CD4-positive, alpha-beta T cell treated with Interleukin-4 for 4 hours (primary cell): Measurements from ENCODE around the gene PLCL2.
A peak's percentile ranks its signal among the peaks of the same experiment; 100 is the strongest.

ENCODE experiments used
- DNase-seq: peaks from one replicate; pipeline ENCODE4 v3.0.0-alpha.2; 2020

PLCL2 gene

DNA sequence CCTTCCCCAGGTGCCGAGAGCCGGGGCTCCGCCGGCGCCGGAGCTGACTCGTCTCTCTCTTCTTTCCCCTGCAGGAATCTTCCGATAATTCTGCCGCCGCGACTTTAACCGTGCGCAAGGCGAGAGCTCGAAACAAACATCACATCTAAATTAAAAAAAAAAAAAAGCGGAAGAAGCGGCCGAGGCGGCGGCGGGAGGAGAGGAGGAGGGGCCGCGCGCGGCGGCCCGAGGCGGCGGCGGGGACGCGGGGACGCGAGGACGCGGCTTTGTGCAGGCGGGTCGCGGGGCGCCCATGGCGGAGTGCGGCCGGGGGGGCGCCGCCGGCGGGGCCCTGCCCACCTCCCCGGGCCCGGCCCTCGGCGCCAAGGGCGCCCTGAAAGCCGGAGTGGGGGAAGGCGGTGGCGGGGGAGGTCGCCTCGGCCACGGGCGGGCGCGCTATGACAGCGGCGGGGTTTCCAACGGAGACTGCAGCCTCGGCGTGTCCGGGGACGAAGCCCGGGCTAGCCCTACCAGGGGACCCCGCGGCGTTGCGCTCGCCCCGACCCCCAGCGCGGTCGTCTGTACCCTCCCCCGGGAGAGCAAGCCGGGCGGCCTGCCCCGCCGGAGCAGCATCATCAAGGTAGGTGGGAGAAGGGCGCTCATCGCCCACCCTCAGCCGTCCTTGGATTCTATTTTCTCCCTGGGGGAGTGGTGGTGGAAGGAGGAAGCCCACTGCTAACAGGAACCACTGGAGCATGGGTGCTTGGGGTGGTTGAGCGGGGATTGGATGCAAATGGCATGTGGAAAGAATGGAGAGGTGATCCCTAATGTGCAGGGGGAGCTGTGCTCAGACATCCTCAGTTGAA, at the start of gene PLCL2:
Gene PLCL2, plus strand, starts transcription at position 208 of the 845 bp plus-strand sequence. Its CDS starts 85 bp downstream, at position 293.
- peak; percentile 77 for DNase-seq

DNA sequence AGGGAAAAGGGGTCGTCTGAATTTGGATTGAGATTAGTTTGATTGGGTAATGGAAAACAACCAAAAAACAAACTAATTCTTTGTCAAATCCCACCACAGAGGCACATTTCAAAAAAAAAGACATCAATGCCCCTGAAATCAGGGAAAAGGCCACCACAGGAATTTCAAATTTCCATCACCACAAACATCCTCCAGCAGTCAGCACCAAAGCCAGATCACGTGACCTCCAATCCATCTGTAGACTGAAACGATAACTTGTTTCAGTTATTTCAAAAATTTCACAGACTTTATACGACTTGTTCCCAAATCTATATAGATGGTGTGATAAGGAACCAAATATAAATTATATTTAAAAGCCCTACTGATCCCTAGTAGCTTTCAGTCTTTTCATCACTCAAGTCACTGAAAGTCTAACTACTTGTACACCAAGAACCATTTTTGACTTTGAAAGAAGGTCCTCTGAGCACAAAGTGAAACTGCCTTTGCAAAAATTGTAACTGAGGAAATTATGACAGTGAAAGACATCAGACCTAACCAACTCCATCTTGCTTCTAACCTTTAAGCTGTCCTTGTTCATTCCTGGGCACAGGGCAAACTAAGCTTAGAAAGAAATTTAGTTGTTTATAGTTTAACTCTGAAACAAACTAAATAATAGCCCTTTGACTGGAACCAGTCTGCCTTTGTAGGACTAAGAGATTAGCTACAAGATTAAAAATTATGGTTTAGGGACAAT, 48.1 kb upstream of the PLCL2 start:
- no peak for DNase-seq

DNA sequence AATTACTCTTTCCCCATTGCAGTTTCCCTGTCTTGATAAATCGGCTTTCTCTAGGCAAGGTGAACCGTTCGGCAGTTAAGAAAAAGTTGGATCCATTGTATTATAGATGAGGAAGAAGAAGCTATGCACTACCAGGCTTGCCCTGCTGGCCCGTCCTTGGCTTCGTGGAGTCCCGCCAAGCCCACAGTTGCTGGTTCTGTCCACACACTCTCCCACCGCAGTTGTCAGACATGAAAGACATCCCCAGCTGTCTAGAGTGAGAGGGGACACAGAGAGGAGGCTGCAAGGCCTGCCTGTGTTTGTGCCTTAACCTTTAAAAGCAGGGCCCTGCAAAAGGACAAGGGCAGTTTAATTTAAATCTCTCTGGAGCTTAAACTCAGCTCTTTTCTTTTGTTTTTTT, 47.2 kb upstream of the PLCL2 start:
- DNase-seq = no peak

DNA sequence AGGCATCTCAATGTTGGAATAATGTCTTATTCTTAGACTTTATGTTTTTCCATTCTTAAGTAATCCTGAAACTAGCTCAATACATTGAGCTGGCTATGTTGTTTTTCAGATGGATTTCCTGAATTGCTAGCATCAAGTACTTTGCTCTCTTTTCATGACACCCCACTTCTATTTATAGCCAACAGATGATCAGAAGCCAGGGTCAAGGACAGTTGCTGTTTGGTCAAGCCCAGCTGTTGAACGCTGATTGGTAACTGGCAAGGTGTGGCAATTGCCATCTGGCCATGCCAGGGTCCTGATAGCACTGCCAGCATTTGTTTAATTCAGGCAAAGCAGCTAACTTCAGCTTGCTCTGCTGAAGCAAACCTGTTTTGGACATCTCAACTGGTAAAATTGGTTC, 46.2 kb upstream of the PLCL2 start:
- no peak for DNase-seq

DNA sequence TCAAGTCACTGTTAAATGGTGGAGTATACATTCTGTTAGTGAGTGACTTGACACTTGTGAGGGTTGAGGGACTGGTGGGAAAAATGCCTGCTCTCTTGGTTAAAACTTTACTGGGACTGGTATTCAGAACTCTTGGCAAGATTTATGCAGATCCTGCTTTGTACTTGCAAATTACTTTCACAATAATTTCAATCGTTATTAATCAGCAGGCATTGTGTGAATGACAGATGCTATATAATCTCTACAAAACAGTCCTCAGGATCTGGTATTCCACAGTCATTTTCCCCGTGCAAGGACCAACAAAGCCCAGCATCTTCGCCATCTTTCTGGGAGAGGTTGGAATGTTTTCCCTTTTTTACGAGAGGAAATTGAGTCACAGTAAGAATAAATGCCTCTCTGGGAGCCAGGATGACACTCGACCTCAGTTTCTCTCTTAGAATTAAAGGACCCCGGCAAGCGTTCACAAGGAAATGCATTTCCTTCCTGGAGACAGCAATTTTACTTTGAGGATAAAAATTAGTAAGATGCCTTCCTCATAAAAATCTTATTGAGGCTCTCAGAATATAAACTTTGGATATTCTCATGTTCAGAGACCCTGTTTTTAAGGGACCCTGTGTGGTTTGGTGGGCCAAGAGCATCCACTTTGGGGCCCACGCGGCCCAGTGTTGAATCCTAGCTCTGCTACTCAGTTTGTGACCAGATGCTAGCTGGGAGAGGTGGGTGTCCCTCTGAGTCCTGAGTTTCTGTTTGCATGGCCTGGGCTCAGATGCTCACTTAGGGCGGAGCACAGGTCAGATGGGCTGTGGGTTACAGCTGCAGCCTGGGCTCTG, 45.3 kb upstream of the PLCL2 start:
- no peak for DNase-seq

DNA sequence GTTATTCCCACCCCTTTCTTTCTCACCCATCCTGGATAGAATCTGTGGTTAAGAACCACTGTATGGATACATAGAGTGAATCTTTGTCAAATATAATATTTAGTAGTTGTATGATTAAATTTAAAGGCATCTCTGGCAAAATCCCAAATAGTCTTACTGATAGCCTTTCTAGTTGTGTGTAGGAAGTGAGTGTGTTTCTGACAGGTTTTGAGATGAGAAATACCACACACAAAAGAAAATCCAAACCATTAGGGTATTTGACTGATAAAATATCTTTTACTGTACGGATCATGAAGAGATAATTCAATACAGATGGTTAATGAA, 44.7 kb upstream of the PLCL2 start:
- no peak for DNase-seq

DNA sequence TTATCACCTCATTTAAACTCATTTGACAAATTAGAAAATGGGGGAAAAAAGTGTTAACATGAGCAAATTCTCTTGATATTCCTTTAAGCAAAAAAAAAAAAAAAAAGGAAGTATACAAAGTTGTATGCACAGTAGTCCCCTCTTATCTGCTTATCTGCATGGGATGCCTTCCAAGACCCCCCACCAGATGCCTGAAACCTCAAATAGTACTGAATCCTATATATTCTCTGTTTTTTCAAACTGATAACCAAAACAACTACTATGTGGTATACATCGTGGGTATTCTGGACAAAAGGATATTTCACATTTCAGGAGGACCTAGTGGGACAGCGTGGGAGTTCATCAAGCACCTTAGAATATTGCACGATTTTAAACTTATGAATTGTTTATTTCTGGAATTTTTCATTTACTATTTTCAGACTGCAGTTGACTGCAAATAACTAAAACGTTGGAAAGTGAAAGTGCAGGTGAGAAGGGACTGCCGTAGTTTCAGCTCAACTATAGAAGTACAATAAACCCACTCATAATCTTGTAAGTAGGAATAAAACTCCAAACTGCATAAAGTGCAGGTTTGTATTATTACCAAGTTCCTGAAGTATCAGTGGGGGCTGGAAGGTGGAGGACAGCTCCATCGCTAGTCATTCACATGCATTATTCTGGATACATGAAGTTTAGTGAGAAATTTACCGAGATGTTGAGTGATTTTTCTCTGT, 43.6 kb upstream of the PLCL2 start:
- DNase-seq = no peak

DNA sequence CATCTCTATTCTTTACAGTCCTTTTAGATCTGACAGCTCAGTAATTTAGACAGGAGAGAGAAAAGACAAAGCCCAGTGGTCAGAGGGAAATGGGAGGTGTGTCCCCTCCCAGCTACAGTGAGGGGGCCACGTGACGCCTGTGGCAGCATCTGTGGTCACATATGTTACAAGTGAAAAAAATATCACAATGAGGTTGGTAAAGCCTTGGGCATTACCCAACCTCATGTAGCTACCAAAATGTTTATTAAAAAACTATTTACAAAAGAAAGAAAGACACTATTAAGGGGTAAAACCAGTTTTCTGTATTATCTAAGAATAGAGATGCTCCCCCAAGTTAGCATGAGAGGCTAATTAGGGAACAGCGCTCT, 42.9 kb upstream of the PLCL2 start:
- DNase-seq = peak; percentile 68

DNA sequence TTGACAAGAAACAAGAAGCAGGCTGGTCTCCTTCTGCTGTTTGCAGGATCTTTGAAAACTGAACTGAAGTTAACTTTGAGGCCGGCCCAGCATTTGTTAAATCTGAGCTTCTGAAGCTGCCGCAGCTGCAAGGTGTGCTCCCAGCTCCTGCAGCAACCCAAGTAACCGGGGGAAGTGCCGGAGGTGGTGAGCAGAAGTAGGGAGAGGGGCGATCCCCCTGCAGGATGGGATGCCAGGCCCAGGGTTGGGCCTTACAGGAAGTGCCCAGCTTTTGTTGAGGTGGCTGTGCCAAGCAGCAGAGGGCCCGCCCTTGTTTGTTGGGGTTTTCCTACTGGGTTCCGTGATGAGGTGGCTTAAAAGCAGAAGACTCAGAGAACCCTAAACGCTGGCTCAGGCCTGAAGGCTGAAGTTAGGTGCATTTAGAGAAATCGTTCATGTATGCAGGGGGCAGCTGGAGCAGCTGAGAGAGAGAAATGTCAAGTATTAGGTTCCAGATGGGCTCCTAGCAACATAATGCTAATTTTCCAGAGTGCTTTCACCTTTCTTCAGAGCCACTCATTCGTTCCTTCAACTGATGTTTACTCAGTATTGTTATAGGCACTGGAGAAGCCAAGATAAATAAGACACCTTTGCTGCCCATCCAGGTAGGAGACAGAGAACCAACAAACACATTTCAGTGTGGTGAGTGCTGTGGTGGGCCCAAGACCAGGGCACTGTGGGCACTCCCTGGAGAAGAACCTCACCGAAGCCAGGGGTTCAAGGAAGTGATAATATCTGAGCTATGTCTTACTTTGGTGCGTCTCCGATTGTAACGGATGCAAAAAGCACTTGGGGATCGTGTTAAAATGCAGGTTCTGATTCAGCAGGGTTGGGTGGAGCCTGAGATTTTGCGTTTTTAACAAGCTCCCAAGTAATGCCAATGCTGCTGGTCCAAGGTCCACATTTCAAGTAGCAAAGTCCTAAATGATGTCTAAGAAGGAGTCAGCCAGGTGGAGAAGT, 42.2 kb upstream of the PLCL2 start:
- peak; percentile 88 for DNase-seq

DNA sequence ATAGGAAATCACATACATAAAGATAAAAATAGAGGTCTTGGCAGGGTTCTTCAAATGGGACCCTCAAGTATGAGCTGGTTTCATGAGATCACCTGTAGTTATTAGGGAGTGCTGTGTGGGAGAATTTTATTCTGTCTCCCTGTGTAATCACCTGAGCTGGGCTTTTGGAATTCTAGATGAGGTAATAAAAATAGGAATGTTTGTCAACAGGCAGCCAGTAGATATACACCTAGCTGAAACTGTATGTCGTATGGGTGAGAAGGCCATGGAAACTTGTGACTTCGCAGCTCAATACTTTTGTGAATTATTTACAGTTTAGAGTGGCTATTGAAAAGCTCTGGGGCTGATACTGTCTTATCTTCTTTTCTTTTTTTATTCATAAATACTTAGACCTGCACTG, 40.5 kb upstream of the PLCL2 start:
- DNase-seq = no peak

DNA sequence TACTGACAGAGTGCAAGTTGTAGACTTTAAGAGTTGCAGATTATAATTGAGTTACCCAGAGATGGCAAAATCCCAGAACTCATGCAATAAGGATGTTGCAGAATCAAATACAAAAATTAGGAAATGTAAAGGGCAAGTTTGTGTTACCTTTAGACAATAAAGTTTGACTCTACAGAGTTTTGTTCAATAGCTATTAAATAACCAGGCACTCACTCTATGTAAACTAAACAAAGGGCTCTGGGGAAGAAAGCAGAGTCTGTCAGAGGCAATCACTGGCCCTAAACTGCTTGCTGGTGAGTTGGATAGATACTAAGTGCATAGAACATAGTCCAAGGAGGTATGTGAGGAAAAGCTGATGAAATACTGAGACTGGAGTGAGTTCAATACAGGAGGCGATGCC, 40.0 kb upstream of the PLCL2 start:
- no peak for DNase-seq

DNA sequence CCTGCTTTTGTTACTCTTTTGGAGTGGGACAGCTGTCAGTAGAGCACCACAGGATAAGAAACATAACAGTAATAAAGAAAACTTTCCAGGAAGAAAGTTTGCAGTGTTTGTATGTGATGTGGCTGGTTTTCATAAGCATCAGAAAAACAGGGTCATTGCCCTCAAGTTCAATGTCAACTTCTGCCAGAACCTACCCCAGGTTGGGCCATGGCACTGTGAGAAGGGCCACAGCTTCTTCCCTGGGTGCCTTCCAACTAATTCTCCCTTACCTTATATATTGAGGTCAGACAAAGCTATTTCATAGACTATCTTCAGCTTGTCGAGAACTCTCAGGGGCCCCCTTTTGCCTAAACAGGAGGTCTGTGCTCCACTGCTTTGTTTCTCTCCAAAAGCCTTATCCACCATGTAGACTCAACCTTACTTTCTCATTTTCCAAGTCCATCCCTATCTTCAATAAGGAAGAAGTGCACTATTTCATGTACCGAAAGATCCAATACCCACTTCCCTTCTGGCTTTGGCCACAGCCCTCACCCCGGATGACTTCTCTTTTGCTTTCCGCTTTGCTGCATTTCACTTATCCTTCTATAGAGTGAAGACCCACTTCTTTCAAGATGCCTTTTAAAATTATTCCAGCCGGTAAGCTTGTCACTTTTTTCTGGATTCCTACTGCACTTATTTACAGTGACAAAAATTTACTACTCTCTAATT, 38.2 kb upstream of the PLCL2 start:
- DNase-seq = no peak

DNA sequence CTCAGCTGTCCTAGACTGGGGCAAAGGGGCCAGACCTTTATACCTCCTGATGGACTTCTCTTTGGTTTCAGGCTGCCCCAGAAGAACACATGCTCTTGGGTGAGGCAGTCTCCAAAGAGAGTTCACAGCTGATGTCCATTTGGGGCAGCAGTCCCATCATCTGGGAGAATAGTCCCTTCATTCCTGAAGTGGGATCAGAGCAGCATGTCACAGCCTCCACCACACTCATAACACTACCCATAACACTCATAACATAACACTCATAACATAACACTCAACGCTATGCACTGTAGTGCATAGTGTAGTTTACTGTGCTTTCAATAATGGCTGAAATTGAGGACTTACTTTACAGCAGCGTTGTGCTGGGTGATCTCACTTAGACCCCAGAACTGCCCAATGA, 36.7 kb upstream of the PLCL2 start:
- DNase-seq = no peak

DNA sequence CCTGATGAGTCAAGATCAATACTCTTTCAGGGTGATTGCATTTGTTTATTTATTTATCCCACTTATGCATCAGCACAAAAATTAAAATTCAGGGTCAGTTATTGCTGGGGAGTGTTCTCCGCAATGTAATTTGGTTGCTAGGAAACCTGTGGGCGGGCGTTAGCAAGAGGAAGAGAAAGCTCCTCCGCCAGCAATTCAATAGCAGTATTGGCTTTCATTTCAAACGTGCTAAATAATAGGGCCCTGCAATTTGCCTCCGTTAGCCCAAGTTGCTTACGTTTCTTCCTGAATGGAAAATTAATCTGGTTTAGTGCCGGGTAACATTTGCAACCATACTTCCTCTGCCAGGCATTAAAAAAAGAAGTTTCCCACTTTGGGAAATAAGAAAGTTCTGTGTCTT, 35.5 kb upstream of the PLCL2 start:
- DNase-seq = peak; percentile 91

DNA sequence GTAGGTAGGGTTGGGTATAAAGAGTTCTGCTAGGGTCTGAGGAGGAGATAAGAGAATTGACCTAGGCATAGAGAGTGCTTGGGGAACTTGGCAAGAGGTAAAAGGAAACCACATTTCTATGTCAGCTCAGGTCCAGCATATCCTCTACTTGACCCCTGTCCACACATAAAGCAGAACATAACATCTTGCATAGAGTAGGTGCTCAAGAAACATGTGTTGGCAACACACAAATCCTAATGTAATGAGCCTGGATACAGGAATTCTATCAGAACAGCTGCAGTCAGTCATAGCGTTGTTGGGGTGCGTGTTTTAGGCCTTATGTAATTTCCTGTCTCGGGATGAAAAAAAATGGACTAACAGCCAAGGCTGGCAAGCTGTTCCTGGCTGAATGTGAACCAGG, 35.0 kb upstream of the PLCL2 start:
- no peak for DNase-seq

DNA sequence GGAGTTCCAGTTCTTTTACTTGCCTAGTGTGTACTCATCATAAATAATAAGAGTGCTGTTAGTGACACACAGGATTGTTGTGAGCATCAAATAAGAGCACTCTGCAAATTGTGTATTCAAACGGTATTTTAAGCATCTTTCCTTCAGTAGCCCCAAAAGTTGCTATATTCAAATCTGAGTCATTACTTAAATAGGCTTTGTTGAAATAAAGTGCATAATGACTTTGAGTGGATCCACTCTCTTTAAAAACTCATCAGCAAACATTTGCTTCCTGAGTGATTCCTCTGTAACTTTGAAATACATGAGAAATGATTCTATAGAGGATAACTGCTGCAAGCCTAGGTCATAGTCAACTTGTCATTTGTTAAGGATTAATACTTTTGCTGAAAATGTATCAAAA, 29.3 kb upstream of the PLCL2 start:
- no peak for DNase-seq

DNA sequence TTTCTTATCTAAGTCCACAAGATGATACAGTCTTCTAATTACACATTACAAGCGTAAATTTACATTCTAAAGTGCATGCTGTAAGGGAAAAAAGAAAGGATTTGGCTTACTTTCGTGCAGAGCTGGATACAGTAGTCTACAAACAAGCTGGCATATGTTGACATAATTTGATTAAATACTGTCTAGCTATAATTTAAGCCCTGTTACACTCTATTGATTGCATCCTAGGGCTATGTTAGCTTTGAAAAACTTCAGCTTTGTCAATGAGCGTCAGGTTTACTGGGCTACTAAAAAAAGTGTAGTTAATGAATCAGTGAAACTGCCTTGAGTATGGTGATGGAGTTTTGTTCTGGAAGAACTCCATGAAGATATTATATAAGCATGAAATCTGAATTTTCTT, 24.5 kb upstream of the PLCL2 start:
- no peak for DNase-seq

DNA sequence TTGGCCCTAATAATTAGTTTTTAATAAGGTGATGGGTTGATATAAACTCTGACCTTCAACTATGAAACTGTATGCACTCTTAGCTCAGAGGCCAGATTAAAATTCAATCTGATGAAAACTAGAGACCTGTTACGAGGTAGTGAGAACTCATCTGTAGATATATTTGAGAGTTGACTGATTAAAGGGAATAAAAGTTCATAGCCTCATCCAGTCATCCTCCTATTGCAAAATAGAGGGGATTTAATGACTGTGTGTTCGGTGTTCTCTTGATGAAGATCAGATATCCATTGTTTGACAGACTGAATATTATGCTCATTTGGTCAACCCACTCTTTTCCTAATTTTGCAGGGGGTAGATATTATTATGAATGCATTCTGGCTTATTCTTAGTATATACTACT, 23.3 kb upstream of the PLCL2 start:
- no peak for DNase-seq

DNA sequence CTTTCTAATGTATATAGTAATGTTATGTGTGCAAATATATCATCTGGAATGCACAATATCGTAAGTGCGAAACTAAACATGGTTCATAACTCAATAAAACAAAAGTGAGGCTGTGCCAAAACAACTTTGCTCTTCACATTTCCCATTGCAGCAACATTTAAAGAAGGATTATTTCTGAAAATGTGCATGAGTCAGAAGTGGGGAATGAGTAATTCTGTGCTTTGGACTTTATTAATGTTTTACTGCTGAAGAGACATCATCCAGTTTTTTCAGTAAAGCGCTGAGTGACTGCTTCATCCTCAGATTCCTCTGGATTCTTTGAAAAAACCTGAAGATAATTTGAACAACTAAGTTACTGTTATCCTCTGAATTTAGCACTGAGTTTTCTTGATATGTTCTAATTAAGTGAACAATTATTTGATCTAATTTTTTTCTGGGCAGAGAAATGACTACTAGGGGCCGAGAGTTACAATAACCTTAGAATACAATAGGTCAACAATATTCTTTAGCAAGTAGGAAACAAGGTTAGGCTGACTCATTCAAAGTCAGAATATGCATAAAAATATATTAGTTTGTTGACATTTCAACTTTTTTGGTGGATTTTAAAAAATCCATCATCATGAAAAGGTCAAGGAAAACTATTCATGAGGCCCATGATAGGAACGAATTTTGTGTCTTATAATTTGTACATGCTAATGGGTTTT, 20.0 kb upstream of the PLCL2 start:
- DNase-seq = no peak

DNA sequence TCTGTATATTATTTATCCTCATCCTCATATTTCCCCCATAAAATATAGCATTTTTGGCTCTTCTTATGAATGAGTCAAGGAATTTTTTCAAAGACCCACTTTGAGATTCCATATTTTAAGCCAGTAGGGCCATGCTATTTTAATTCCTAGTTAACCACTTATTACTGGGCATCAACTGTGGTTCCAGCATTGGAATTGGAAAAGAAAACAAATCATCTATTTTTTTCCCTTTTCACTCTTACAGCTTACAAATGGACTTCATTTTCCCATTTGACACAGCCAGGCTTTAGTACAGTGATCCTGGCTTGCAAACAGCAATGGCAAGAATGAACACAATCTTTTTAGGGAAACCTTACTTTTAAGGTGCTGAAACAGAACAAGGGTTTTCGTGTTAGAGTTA, 19.4 kb upstream of the PLCL2 start:
- no peak for DNase-seq

DNA sequence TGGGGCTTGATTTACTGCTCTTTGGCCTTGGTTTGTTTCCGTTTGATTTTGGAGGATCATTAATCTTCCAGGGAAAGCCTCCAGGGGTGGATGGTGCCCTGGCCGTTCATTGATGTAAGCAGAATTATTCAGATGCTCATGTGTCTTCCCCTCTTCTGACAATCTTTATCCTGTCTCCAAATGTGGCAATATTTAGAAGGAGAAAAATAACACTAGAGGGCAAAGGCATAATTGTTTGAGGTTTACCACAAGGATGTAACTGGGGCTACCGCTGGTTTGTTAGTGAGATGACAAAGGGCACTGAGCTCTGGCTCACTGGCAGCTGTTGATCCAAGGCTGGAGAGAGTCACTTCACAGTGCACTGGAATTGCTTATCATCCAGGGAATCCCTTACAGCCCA, 18.2 kb upstream of the PLCL2 start:
- no peak for DNase-seq
